ENCODE results near the gene SNED1. TPM values are rescaled to one million over a fixed set of nuclear protein-coding genes. Genes with fewer than 3 reads are reported as not detected.
A peak's percentile ranks its signal among the peaks of the same experiment; 100 is the strongest.
"Not testable (repeated sequence)": the region's sequence is repeated elsewhere in the genome, so short reads cannot be mapped to it uniquely, and the experiment has no call there.

SNED1 gene
- total and polyA plus RNA-seq, 12 donors: 3.9 to 12.7 (median 6.3) TPM

DNA sequence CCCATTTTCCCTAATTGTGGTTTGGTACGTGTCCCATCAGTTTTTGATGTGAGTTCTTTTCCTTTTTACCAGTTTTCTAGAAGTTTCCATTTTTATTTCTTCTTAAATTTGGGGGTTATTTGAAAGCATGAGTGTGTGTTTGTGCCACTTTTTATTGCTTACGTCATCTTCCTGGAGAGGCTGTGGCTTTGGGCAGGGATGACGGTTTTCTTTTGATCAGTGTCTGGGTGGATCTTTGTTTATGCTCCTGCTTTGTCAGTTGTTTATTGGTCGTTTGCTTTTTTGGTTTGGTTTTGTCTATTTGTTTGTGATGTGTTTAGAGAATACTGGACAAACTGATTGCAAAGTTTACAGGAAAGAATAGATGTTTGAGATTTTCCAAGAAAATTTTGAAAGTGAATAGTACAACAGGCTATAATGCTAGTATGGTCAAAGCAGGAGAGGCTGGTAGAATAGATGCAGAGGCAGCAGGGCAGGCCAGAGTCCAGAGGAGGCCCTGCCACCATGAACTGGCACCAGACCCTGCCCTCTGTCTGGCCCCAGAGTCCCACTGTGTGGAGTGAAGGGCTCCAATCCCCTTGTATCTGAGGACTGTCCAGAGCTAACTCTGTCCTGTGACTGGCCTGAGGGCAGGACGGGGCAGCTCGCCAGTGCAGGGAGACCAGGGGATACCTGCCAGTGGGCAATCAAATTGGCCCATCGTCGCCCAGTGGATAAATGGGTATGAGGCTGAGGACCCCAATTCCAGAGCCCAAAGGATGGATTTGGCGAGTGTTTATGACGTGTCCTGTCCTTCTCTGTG, 23.4 kb upstream of the SNED1 start:
- Histone ChIP-seq H3K27ac (no peak overlapping the region), H3K36me3 (no peaks in the 10 kb centered on the region), H3K4me1 (no peaks in the 10 kb centered on the region), H3K27me3 (peaks cover 0 to 27% (median 17%) of the 10 kb centered on the region in 7 donors), H3K4me3 (no peak overlapping the region), H3K9me3 (peaks cover 0 to 11% (median 0%) of the 10 kb centered on the region in 11 donors)
- no peak for DNase-seq
- TF ChIP-seq, protein P1, sequence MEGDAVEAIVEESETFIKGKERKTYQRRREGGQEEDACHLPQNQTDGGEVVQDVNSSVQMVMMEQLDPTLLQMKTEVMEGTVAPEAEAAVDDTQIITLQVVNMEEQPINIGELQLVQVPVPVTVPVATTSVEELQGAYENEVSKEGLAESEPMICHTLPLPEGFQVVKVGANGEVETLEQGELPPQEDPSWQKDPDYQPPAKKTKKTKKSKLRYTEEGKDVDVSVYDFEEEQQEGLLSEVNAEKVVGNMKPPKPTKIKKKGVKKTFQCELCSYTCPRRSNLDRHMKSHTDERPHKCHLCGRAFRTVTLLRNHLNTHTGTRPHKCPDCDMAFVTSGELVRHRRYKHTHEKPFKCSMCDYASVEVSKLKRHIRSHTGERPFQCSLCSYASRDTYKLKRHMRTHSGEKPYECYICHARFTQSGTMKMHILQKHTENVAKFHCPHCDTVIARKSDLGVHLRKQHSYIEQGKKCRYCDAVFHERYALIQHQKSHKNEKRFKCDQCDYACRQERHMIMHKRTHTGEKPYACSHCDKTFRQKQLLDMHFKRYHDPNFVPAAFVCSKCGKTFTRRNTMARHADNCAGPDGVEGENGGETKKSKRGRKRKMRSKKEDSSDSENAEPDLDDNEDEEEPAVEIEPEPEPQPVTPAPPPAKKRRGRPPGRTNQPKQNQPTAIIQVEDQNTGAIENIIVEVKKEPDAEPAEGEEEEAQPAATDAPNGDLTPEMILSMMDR (IDR thresholded peaks at IDR 0.05): no peak
- intact Hi-C loops (cut with DNase I): no loop called here
- ATAC-seq: no peak
- WGBS, 2 donors: 76 to 79% methylated on average over 10 of the region's 10 CpGs

DNA sequence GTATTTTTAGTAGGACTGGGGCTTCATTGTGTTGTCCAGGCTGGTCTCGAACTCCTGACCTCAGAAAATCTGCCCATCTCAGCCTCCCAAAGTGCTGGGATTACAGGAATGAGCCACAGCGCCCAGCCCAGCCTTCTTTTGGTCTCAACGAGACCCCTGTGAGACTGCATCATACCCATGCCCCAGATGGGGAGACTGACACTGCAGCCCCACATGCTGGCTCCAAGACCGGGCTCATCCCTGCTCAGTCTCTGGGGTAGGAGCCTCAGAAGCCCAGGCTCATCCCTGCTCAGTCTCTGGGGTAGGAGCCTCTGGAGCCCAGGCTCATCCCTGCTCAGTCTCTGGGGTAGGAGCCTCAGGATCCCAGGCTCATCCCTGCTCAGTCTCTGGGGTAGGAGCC, 22.5 kb upstream of the SNED1 start:
- H3K36me3 ChIP-seq; H3K27ac ChIP-seq; H3K4me1 ChIP-seq; H3K9me3 ChIP-seq; H3K4me3 ChIP-seq; DNase-seq; intact Hi-C loops (cut with DNase I); ATAC-seq: not testable (repeated sequence)
- 72 to 85% methylated on average over 4 of the region's 4 CpGs for WGBS, 2 donors
- H3K27me3 ChIP-seq: peaks cover 0 to 27% (median 17%) of the 10 kb centered on the region in 7 donors

DNA sequence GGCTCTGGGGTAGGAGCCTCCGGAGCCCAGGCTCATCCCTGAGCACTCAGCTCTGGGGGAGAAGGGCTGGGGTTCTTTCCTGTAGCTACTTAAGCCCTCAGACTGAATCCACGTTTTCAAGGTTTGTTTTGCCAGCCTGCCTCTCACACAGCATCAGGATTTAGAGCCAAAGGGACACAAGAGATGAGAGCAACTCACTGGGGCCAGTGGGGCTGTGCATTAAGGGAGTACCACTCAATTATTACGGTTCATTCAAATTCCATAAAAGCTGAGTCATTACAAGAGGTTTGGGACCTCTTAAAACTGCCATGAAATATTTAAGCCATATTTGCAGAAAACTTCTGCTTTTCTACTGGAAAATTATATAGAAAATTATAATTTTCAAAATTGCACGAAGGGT, 17.1 kb upstream of the SNED1 start:
- Histone ChIP-seq H3K9me3 (no peaks in the 10 kb centered on the region), H3K36me3 (no peaks in the 10 kb centered on the region), H3K4me3 (no peak overlapping the region), H3K27me3 (peaks cover 0 to 26% (median 16%) of the 10 kb centered on the region in 7 donors), H3K4me1 (no peaks in the 10 kb centered on the region), H3K27ac (no peak overlapping the region)
- WGBS, 2 donors: 49 to 55% methylated on average over 4 of the region's 4 CpGs
- intact Hi-C loops (cut with DNase I): loop anchor here in 3 of 10 donors (10.0 kb wide), 1 partner anchor 126 kb away; no protein-coding TSS in a partner anchor
- TF ChIP-seq, protein P1 (IDR thresholded peaks at IDR 0.05): no peak
- DNase-seq (no peak), ATAC-seq (no peak)

DNA sequence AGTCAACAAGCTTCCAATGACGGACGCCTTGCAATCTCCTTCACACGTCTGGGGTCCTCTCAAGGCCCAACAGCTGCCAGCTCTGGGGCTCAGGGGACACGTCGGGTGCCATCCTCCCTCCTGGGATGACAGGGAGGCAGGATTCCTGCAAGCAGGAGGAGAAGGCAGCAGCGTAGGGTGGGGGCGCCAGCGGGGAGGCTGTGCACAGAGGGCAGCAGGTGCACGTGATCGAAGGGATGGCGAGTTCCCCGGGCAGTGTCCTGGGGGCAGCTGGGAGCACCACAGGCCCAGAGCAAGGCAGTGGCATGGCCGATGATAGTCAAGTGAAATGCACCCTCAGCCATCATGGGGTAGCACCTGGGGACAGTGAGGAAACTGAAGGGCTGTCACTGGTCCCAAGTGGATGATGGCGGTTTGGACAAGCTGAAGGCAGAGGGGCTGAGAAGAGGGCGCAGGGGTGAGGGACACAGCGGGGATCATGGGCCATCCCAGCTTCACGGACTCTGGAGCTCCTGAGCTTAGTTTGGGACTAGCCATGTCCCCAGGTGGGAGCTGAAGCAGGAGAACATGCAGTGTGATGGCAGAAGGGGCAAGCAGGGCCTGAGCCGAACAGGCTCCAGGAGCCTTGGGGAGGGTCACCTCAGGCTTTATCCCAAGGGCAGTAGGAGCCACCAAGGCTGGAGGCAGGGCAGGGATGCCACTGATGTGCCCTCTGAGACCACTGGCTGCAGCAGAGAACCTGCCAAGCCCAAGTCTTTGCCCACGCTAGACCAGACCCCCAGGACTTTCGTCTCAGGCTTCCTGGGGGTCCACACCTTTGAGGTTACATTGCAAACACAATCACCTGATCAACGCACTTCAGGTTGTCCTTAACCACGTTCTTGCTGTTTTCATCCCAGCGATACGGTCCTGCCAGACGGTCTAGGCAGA, 16.3 kb upstream of the SNED1 start:
- H3K9me3 ChIP-seq: no peaks in the 10 kb centered on the region
- peak in 1 of 8 donors; percentile 32 for ATAC-seq

More for the DNA sequence above, 16.3 kb upstream of the SNED1 start:
- no peak overlapping the region for H3K27ac ChIP-seq
- DNase-seq: peak in 1 of 2 donors; percentile 5
- peaks cover 0 to 7% (median 6%) of the 10 kb centered on the region in 9 donors for H3K4me1 ChIP-seq
- H3K4me3 ChIP-seq: no peak overlapping the region
- no peaks in the 10 kb centered on the region for H3K36me3 ChIP-seq
- intact Hi-C loops (cut with DNase I): loop anchor here in 3 of 10 donors (10.0 kb wide), 1 partner anchor 127 kb away; no protein-coding TSS in a partner anchor
- WGBS, 2 donors: 77 to 78% methylated on average over 25 of the region's 25 CpGs
- H3K27me3 ChIP-seq: peaks cover 0 to 26% (median 16%) of the 10 kb centered on the region in 7 donors
- TF ChIP-seq, protein P1 (IDR thresholded peaks at IDR 0.05): no peak
